Sigmoid colon (tissue), 4 donors: ENCODE measurements around the gene EVA1C.

ENCODE experiments used
- CTCF ChIP-seq, 4 experiments: fragments of 450-650 bp in 3 of 4; fragments of 200-600 bp in 1 of 4; IDR thresholded peaks; one replicate each; pipeline ENCODE4 v1.5.1; 2016 to 2019; ENCODE audit warnings: antibody characterized with exemption in 4 of 4, mild to moderate bottlenecking in 3 of 4, moderate library complexity in 2 of 4
- POLR2AphosphoS5 ChIP-seq, 4 donors: sonication (generic); formaldehyde crosslinking; IDR thresholded peaks; one replicate each; pipeline ENCODE4 v1.6.1; 2017; ENCODE audit warnings: antibody characterized with exemption in 4 of 4

GRCh38 chr21:32538147-32538792 lies 125.8 kb downstream of the EVA1C start:
- no peak for TF ChIP-seq CTCF (IDR thresholded peaks at IDR 0.05)
- TF ChIP-seq POLR2AphosphoS5 (IDR thresholded peaks at IDR 0.05) = no peak
